A549 (cell line): ENCODE results near the gene ITIH4. TPM values are rescaled to one million over a fixed set of nuclear protein-coding genes. Genes with fewer than 3 reads are reported as not detected.

Experiments
- ATAC-seq, 2 experiments: fragments of 200-7000 bp in 1 of 2; fragments of >200 bp in 1 of 2; cut with Nextera tagmentation in 1 of 2; cut with Tn5 transposase in 1 of 2; 3 replicates each; pipeline versions ENCODE4 v1.8.0 to v1.9.1; 2018 to 2020; ENCODE audit warnings: mild to moderate bottlenecking in 1 of 2, moderate library complexity in 1 of 2
- CTCF ChIA-PET: fragments of 300-600 bp; sonication (Branson Sonifier 250); formaldehyde crosslinking; extraction: SDS; loops from one replicate; lab custom pipeline; 2021; ENCODE audit warnings: antibody characterized with exemption, inconsistent platforms; lab: Yijun Ruan, JAX
- POLR2A ChIA-PET: fragments of 350-600 bp; formaldehyde crosslinking; extraction: SDS; loops from one replicate; lab custom pipeline; 2021; ENCODE audit warnings: antibody characterized with exemption, inconsistent platforms; lab: Yijun Ruan, JAX
- DNase-seq, 2 experiments: peaks; one replicate each; pipeline versions ENCODE4 v3.0.0 to v3.0.0-alpha.2; 2011 to 2016; ENCODE audit warnings: low read depth in 1 of 2, low spot score in 1 of 2
- FAIRE-seq: peaks from 2 replicates; lab custom pipeline; 2011; peaks lifted over from hg19 to GRCh38; lab: Jason Lieb, UNC
- H3K27ac ChIP-seq, 2 experiments: fragments of >200 bp; sonication (Bioruptor Twin); formaldehyde crosslinking; 3 replicates each; pipeline ENCODE4 v1.5.1; 2016 to 2017
- H3K4me1 ChIP-seq: fragments of >200 bp; sonication (Bioruptor Twin); formaldehyde crosslinking; 3 replicates; pipeline ENCODE4 v1.6.1; 2016
- H3K4me2 ChIP-seq: fragments of >200 bp; sonication (Bioruptor Twin); formaldehyde crosslinking; 3 replicates; pipeline ENCODE4 v1.6.1; 2016
- H3K4me3 ChIP-seq: fragments of >200 bp; sonication (Bioruptor Twin); formaldehyde crosslinking; 3 replicates; pipeline ENCODE4 v1.5.1; 2016
- H3K9me3 ChIP-seq: fragments of >200 bp; sonication (Bioruptor Twin); formaldehyde crosslinking; 3 replicates; pipeline ENCODE4 v1.6.1; 2016
- BHLHE40 ChIP-seq: IDR thresholded peaks from 2 replicates; pipeline ENCODE4 v1.6.1; 2012; ENCODE audit warnings: low read depth, low read length, inconsistent platforms
- CBX2 ChIP-seq: fragments of 200-600 bp; sonication (generic); IDR thresholded peaks from 2 replicates; pipeline ENCODE4 v1.6.1; 2016; ENCODE audit warnings: low read depth, mild to moderate bottlenecking, borderline replicate concordance
- CHD2 ChIP-seq: fragments of 150-350 bp; IDR thresholded peaks from 2 replicates; pipeline ENCODE4 v1.6.1; 2014; ENCODE audit warnings: low read length; ENCODE audit not compliant: partially characterized antibody
- EHMT2 ChIP-seq: fragments of 200-600 bp; sonication (generic); IDR thresholded peaks from 2 replicates; pipeline ENCODE4 v1.6.1; 2016; ENCODE audit warnings: antibody characterized with exemption, low read depth, mild to moderate bottlenecking, moderate library complexity
- FOSL2 ChIP-seq, 2 experiments: fragments of 450-650 bp in 1 of 2; fragments of >200 bp in 1 of 2; sonication (Bioruptor Twin) in 1 of 2; formaldehyde crosslinking; IDR thresholded peaks; 2 replicates each; pipeline versions ENCODE4 v1.5.0 to v1.6.1; 2016 to 2020; ENCODE audit warnings: mild to moderate bottlenecking in 1 of 2, moderate library complexity in 1 of 2
- FOXS1 ChIP-seq: fragments of 250-450 bp; sonication (Bioruptor Pico); IDR thresholded peaks from 2 replicates; pipeline ENCODE4 v1.5.0; 2020; ENCODE audit warnings: mild to moderate bottlenecking, moderate library complexity
- HDAC2 ChIP-seq: fragments of 200-600 bp; sonication (generic); IDR thresholded peaks from 2 replicates; pipeline ENCODE4 v1.6.1; 2016
- HOXA7 ChIP-seq: fragments of 250-450 bp; sonication (Bioruptor Pico); IDR thresholded peaks from 2 replicates; pipeline ENCODE4 v1.5.0; 2020; ENCODE audit warnings: mild to moderate bottlenecking, moderate library complexity
- HOXB5 ChIP-seq: fragments of 250-450 bp; sonication (Bioruptor Pico); IDR thresholded peaks from 2 replicates; pipeline ENCODE4 v1.5.0; 2020; ENCODE audit warnings: mild to moderate bottlenecking, moderate library complexity
- KDM1A ChIP-seq: fragments of 200-600 bp; sonication (generic); IDR thresholded peaks from 2 replicates; pipeline ENCODE4 v1.6.1; 2016; ENCODE audit warnings: low read depth, mild to moderate bottlenecking
- KDM5A ChIP-seq: fragments of 200-600 bp; sonication (generic); IDR thresholded peaks from 2 replicates; pipeline ENCODE4 v1.6.1; 2016; ENCODE audit warnings: antibody characterized with exemption, mild to moderate bottlenecking
- PHF8 ChIP-seq: fragments of 200-600 bp; sonication (generic); IDR thresholded peaks from 2 replicates; pipeline ENCODE4 v1.6.1; 2016; ENCODE audit warnings: low read depth, mild to moderate bottlenecking, antibody characterized with exemption, moderate library complexity, borderline replicate concordance
- POLR2A ChIP-seq: IDR thresholded peaks from 2 replicates; pipeline ENCODE4 v1.6.1; 2012; ENCODE audit warnings: mild to moderate bottlenecking, low read length
- RAD21 ChIP-seq, 2 experiments: fragments of >200 bp in 1 of 2; sonication (Bioruptor Twin) in 1 of 2; formaldehyde crosslinking in 1 of 2; IDR thresholded peaks in 1 of 2; conservative IDR thresholded peaks in 1 of 2; 2 replicates in 1 of 2; 3 replicates in 1 of 2; pipeline ENCODE4 v1.6.1; 2012 to 2018; ENCODE audit warnings: inconsistent platforms in 1 of 2
- RARB ChIP-seq: fragments of 250-450 bp; sonication (Bioruptor Pico); IDR thresholded peaks from 2 replicates; pipeline ENCODE4 v1.8.0; 2021; ENCODE audit warnings: mild to moderate bottlenecking, moderate library complexity
- RCOR1 ChIP-seq: fragments of 150-350 bp; IDR thresholded peaks from 2 replicates; pipeline ENCODE4 v1.6.1; 2014; ENCODE audit warnings: antibody characterized with exemption, low read length, low read depth
- SREBF2 ChIP-seq: fragments of 450-650 bp; IDR thresholded peaks from 2 replicates; pipeline ENCODE4 v1.6.1; 2014; ENCODE audit warnings: mild to moderate bottlenecking, moderate library complexity
- ZFP36 ChIP-seq: fragments of 450-650 bp; IDR thresholded peaks from 2 replicates; pipeline ENCODE4 v1.6.1; 2014; ENCODE audit warnings: borderline replicate concordance; ENCODE audit not compliant: partially characterized antibody
- WGBS: methylation state at CpG from one replicate; pipeline ENCODE4 v1.1.6; 2017; ENCODE audit errors: missing lambda C conversion rate; 5-methylcytosine and 5-hydroxymethylcytosine counted together
- polyA plus RNA-seq, 4 experiments: library from polyadenylated mRNA; depleted of rRNA in 3 of 4; stranded (reverse); fragments of >200 nt; fragmentation: RNase III in 1 of 4; extraction: RNeasy Plus Mini Kit Qiagen cat#74134 plus additional on column Dnase treatment in 1 of 4; gene quantifications; 2 replicates in 3 of 4; 3 replicates in 1 of 4; pipeline ENCODE4 v1.2.3, GENCODE V29; 2011 to 2017
- TF ChIP-seq, protein P1 (sequence below): fragments of >200 bp; sonication (Bioruptor Twin); formaldehyde crosslinking; IDR thresholded peaks from 2 replicates; pipeline ENCODE4 v1.6.1; 2016
- TF ChIP-seq, protein P2 (sequence below): fragments of 150-350 bp; IDR thresholded peaks from 2 replicates; pipeline ENCODE4 v1.6.1; 2014; ENCODE audit warnings: low read depth, mild to moderate bottlenecking, low read length
- TF ChIP-seq, protein P3 (sequence below): fragments of 250-450 bp; sonication (Bioruptor Pico); IDR thresholded peaks from 2 replicates; pipeline ENCODE4 v1.5.0; 2020; ENCODE audit warnings: low read depth, mild to moderate bottlenecking, moderate library complexity
- TF ChIP-seq, protein P4 (sequence below): fragments of >200 bp; sonication (Bioruptor Twin); formaldehyde crosslinking; IDR thresholded peaks from 3 replicates; pipeline ENCODE4 v1.5.1; 2016
- TF ChIP-seq, protein P5 (sequence below): IDR thresholded peaks from 2 replicates; pipeline ENCODE4 v1.6.1; 2012
- TF ChIP-seq, protein P6 (sequence below): IDR thresholded peaks from 2 replicates; pipeline ENCODE4 v1.6.1; 2012

Gene ITIH4
- polyA plus RNA-seq, 2 of the 4 experiments (the other 2 are of a cell fraction) = 0.88 to 0.89 TPM

DNA sequence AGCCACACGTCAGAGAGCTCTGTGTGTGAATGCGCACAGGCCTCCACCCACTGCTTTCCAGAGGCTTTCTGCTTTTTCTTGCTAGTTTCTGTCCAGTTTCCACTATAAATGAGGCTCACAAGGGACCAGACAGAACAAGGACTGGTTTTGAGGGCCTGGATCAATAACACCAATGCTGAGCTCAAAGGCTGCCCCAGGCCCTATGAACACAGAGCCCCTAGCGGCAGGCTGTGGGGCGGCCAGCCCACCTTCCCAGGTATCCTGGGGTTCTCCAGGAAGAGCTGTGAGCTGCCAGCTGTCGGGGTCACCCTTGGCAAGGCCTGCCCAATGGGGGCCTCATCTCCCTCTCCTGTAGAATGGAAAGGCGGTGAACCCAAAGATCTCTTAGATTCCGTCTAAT lies 38.1 kb downstream of the ITIH4 start:
- CTCF ChIA-PET = interaction anchor here (1.9 to 3.6 kb wide), 3 partner anchors 9 to 28 kb away, joined by 4 to 11 read pairs (median 7); no protein-coding TSS in a partner anchor

DNA sequence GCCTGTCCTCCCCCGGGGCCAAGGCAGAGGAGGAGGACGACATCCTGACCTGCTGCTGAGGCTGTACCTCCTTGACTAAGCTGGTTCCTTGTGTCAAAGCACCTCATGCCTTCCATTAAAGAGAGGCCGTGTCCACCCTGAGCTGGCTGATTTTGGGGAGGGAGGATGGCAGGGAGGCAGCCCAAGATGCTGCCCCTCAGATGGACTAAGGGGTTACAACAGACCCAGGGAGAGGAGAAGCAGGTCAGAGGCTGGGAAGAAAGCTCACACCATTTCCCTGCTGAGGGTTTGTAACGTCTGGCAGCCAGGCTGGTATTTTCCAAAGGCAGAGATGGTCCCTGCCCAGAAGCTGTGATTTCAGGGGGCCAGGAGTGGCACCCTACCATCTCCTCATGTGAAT lies 38.5 kb downstream of the ITIH4 start:
- WGBS = 37% methylated on average over 3 of the region's 4 CpGs
- POLR2A ChIA-PET = no interaction called here
- DNase-seq = no peak
- TF ChIP-seq CBX2 (no peak), FOSL2 (IDR thresholded peaks at IDR 0.05) (no peak), FOSL2 (CRISPR knock-in tag; IDR thresholded peaks at IDR 0.05) (no peak), EHMT2 (no peak), SREBF2 (no peak), CHD2 (no peak), BHLHE40 (no peak), HOXA7 (no peak), KDM1A (no peak), HOXB5 (CRISPR knock-in tag) (no peak), RARB (no peak), RAD21 (conservative IDR thresholded peaks at IDR 0.05 in 1 of 2, IDR thresholded peaks at IDR 0.05 in 1 of 2) (no peak), FOXS1 (CRISPR knock-in tag) (no peak)
- TF ChIP-seq, protein P1, sequence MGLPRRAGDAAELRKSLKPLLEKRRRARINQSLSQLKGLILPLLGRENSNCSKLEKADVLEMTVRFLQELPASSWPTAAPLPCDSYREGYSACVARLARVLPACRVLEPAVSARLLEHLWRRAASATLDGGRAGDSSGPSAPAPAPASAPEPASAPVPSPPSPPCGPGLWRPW = no peak
- TF ChIP-seq, protein P2, sequence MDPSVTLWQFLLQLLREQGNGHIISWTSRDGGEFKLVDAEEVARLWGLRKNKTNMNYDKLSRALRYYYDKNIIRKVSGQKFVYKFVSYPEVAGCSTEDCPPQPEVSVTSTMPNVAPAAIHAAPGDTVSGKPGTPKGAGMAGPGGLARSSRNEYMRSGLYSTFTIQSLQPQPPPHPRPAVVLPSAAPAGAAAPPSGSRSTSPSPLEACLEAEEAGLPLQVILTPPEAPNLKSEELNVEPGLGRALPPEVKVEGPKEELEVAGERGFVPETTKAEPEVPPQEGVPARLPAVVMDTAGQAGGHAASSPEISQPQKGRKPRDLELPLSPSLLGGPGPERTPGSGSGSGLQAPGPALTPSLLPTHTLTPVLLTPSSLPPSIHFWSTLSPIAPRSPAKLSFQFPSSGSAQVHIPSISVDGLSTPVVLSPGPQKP = no peak
- TF ChIP-seq, all 56 proteins: peak for 0
- FAIRE-seq = no peak
- Histone ChIP-seq H3K4me2 (no peak overlapping the region), H3K4me3 (no peak overlapping the region), H3K9me3 (no peaks in the 10 kb centered on the region), H3K4me1 (no peaks in the 10 kb centered on the region), H3K27ac (no peak overlapping the region)
- CTCF ChIA-PET = interaction anchor here (1.9 to 3.6 kb wide), 3 partner anchors 9 to 29 kb away, joined by 4 to 11 read pairs (median 7); no protein-coding TSS in a partner anchor
- ATAC-seq = no peak

More for the DNA sequence above, 38.1 kb downstream of the ITIH4 start:
- Histone ChIP-seq H3K4me3 (no peak overlapping the region), H3K27ac (no peak overlapping the region), H3K9me3 (no peaks in the 10 kb centered on the region), H3K4me1 (no peaks in the 10 kb centered on the region), H3K4me2 (no peak overlapping the region)
- POLR2A ChIA-PET = no interaction called here
- DNase-seq (no peak), FAIRE-seq (no peak), ATAC-seq (peak in 1 of 2 experiments; percentile 52; a peak in 3 of 6 replicates)
- 100% methylated on average over 3 of the region's 7 CpGs for WGBS
- TF ChIP-seq SREBF2 (no peak), CHD2 (no peak), EHMT2 (no peak), KDM1A (no peak), KDM5A (no peak), RCOR1 (no peak)
- TF ChIP-seq, protein P3, sequence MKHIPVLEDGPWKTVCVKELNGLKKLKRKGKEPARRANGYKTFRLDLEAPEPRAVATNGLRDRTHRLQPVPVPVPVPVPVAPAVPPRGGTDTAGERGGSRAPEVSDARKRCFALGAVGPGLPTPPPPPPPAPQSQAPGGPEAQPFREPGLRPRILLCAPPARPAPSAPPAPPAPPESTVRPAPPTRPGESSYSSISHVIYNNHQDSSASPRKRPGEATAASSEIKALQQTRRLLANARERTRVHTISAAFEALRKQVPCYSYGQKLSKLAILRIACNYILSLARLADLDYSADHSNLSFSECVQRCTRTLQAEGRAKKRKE (CRISPR knock-in tag) = no peak
- TF ChIP-seq, protein P4, sequence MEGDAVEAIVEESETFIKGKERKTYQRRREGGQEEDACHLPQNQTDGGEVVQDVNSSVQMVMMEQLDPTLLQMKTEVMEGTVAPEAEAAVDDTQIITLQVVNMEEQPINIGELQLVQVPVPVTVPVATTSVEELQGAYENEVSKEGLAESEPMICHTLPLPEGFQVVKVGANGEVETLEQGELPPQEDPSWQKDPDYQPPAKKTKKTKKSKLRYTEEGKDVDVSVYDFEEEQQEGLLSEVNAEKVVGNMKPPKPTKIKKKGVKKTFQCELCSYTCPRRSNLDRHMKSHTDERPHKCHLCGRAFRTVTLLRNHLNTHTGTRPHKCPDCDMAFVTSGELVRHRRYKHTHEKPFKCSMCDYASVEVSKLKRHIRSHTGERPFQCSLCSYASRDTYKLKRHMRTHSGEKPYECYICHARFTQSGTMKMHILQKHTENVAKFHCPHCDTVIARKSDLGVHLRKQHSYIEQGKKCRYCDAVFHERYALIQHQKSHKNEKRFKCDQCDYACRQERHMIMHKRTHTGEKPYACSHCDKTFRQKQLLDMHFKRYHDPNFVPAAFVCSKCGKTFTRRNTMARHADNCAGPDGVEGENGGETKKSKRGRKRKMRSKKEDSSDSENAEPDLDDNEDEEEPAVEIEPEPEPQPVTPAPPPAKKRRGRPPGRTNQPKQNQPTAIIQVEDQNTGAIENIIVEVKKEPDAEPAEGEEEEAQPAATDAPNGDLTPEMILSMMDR = no peak

DNA sequence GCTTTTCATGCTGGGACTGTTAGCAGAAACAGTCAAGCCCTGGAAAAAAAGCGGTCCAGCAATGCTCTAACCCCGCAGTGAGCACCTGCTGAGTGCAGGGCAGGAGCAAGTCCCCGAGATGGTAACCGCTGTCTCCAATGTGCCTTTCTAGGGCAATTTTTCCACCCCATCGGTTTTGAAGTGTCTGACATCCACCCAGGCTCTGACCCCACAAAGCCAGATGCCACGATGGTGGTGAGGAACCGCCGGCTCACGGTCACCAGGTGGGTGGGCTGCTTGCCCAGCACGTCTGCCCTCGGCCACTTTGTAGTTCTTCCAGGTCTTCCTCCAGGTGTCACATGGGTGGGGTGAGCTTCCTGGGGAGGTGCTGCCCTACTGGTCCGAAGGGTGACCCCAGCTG lies 39.1 kb downstream of the ITIH4 start:
- no peak for DNase-seq
- CTCF ChIA-PET = interaction anchor here (1.9 to 2.0 kb wide), 2 partner anchors 8 to 29 kb away, joined by 4 to 7 read pairs; no protein-coding TSS in a partner anchor
- no peak for FAIRE-seq
- TF ChIP-seq FOXS1 (CRISPR knock-in tag) (no peak), CHD2 (no peak), RCOR1 (no peak), EHMT2 (no peak), KDM1A (no peak), PHF8 (no peak), HDAC2 (no peak), POLR2A (no peak), HOXA7 (no peak), ZFP36 (no peak)
- TF ChIP-seq, protein P5, sequence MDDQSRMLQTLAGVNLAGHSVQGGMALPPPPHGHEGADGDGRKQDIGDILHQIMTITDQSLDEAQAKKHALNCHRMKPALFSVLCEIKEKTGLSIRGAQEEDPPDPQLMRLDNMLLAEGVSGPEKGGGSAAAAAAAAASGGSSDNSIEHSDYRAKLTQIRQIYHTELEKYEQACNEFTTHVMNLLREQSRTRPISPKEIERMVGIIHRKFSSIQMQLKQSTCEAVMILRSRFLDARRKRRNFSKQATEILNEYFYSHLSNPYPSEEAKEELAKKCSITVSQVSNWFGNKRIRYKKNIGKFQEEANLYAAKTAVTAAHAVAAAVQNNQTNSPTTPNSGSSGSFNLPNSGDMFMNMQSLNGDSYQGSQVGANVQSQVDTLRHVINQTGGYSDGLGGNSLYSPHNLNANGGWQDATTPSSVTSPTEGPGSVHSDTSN = no peak
- TF ChIP-seq, protein P6, sequence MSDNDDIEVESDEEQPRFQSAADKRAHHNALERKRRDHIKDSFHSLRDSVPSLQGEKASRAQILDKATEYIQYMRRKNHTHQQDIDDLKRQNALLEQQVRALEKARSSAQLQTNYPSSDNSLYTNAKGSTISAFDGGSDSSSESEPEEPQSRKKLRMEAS = no peak
- TF ChIP-seq, all 56 proteins: peak for 0
- H3K4me1 ChIP-seq = no peaks in the 10 kb centered on the region
- no peak for ATAC-seq
- H3K27ac ChIP-seq = no peak overlapping the region
- no peaks in the 10 kb centered on the region for H3K9me3 ChIP-seq
- no peak overlapping the region for H3K4me2 ChIP-seq
- no peak overlapping the region for H3K4me3 ChIP-seq
- POLR2A ChIA-PET = no interaction called here
- WGBS = 85% methylated on average over 4 of the region's 12 CpGs
